NCI-H2029 (cell line): ENCODE measurements around the gene PACSIN3.

Experiments
- DNase-seq: peaks from one replicate; lab custom pipeline; 2025; lab: John Stamatoyannopoulos, UW

The PACSIN3 gene

GRCh38 chr11:47176328-47177228 is 9.7 kb downstream of the PACSIN3 start, which contains the start of gene ARFGAP2:
ARFGAP2 (minus strand) TSS chr11:47176879; CDS start chr11:47176853, 26 bp downstream.
- peak; percentile 94 for DNase-seq

- DNase-seq: no peak
Measured at GRCh38 chr11:47175746-47176327, 10.4 kb downstream of the PACSIN3 start.

GRCh38 chr11:47172740-47173336 is 13.4 kb downstream of the PACSIN3 start:
- DNase-seq: no peak

- no peak for DNase-seq
Measured at GRCh38 chr11:47171856-47172255, 14.4 kb downstream of the PACSIN3 start.

GRCh38 chr11:47171061-47171838 is 15.0 kb downstream of the PACSIN3 start:
- DNase-seq: no peak

GRCh38 chr11:47166368-47166767 is 19.9 kb downstream of the PACSIN3 start:
- DNase-seq: no peak

- DNase-seq: no peak
Measured at GRCh38 chr11:47165253-47165840, 20.9 kb downstream of the PACSIN3 start.

- no peak for DNase-seq
Measured at GRCh38 chr11:47164321-47164720, 21.9 kb downstream of the PACSIN3 start.

GRCh38 chr11:47163898-47164297 is 22.3 kb downstream of the PACSIN3 start:
- DNase-seq: no peak

- no peak for DNase-seq
Measured at GRCh38 chr11:47163193-47163592, 23.0 kb downstream of the PACSIN3 start.

- DNase-seq: no peak
Measured at GRCh38 chr11:47162426-47162825, 23.8 kb downstream of the PACSIN3 start.

- no peak for DNase-seq
Measured at GRCh38 chr11:47161890-47162289, 24.3 kb downstream of the PACSIN3 start.

- peak; percentile 46 for DNase-seq
Measured at GRCh38 chr11:47161134-47161854, 24.9 kb downstream of the PACSIN3 start.

GRCh38 chr11:47160753-47161133 is 25.5 kb downstream of the PACSIN3 start:
- no peak for DNase-seq

GRCh38 chr11:47158242-47158641 is 28.0 kb downstream of the PACSIN3 start:
- no peak for DNase-seq

GRCh38 chr11:47157805-47158204 is 28.4 kb downstream of the PACSIN3 start:
- no peak for DNase-seq

GRCh38 chr11:47156951-47157350 is 29.3 kb downstream of the PACSIN3 start:
- DNase-seq: no peak

GRCh38 chr11:47156333-47156732 is 29.9 kb downstream of the PACSIN3 start:
- no peak for DNase-seq

GRCh38 chr11:47155879-47156278 is 30.4 kb downstream of the PACSIN3 start:
- DNase-seq: no peak

GRCh38 chr11:47154616-47155570 is 31.3 kb downstream of the PACSIN3 start:
- DNase-seq: no peak
